Heart left ventricle (tissue), 13 donors: ENCODE measurements around the gene C9orf43.
"Not testable (repeated sequence)": the region's sequence is repeated elsewhere in the genome, so short reads cannot be mapped to it uniquely, and the experiment has no call there.

Source experiments
- CTCF ChIP-seq, 12 donors: fragments of 200-600 bp; sonication (generic) in 4 of 12; IDR thresholded peaks; one replicate each; pipeline versions ENCODE4 v1.5.0 to v1.8.0; 2018 to 2022; ENCODE audit warnings: antibody characterized with exemption in 12 of 12, mild to moderate bottlenecking in 5 of 12
- POLR2A ChIP-seq, 2 donors: fragments of 450-650 bp; IDR thresholded peaks; one replicate each; pipeline ENCODE4 v1.6.1; 2017; ENCODE audit warnings: antibody characterized with exemption in 2 of 2, mild to moderate bottlenecking in 2 of 2, moderate library complexity in 2 of 2
- donor health status: ischemic (EF 13 %, LVEDD 7.1; RV severe dilation, severe dysfunction).
- donor health status: DM: no; HTN: yes; CAD: no.
- donor health status: DM: no; HTN: no; CAD: no.
- donor health status: ischemic (EF 25% LVEDD 6.9; RV normal size, moderate dysfunction).
- donor health status: ischemic (EF 25% LVEDD 5.7; RV mildly dilated, moderate dysfunction).
- donor health status: ischemic (EF 35%, LVEDD 5.7; RV mildly dilated, moderate dysfunction).
- donor health status: nonischemic (EF 11% LVEDD 7.7; RV severe dilation, severe dysfunction).
- donor health status: DM: yes; HTN: yes; CAD: no.
- donor health status: PGD.
- donor health status: ischemic (EF 29% LVEDD 5.4; RV normal size, mild dysfunction).
- donor health status: nonischemic (EF 23%, LVEDD 6.1; RV moderate dilation, normal function).

- TF ChIP-seq CTCF, POLR2A (IDR thresholded peaks at IDR 0.05): not testable (repeated sequence)
These were observed 4.2 kb upstream of the C9orf43 start for GRCh38 chr9:113406353-113406752.
